H1 (cell line): ENCODE data around the gene IKBIP. TPM values are rescaled to one million over a fixed set of nuclear protein-coding genes. Genes with fewer than 3 reads are reported as not detected.
A peak's percentile ranks its signal among the peaks of the same experiment; 100 is the strongest.
"Not testable (repeated sequence)": the region's sequence is repeated elsewhere in the genome, so short reads cannot be mapped to it uniquely, and the experiment has no call there.

Experiments
- CTCF ChIA-PET: fragments of 300-600 bp; sonication (Branson Sonifier 250); formaldehyde crosslinking; loops from one replicate; lab custom pipeline; 2021; ENCODE audit not compliant: partially characterized antibody; lab: Charles Lee
- POLR2A ChIA-PET: fragments of 300-600 bp; sonication (Branson Sonifier 250); formaldehyde crosslinking; loops from one replicate; lab custom pipeline; 2021; ENCODE audit warnings: inconsistent platforms; ENCODE audit not compliant: partially characterized antibody; lab: Charles Lee
- DNase-seq, 2 experiments: peaks; one replicate each; pipeline versions ENCODE4 v3.0.0 to v3.0.0-alpha.2; 2010 to 2022; ENCODE audit warnings: low spot score in 2 of 2, low read depth in 1 of 2, mixed read lengths in 1 of 2
- FAIRE-seq: peaks from 2 replicates; lab custom pipeline; 2011; peaks lifted over from hg19 to GRCh38; lab: Jason Lieb, UNC
- H2AFZ ChIP-seq: 2 replicates; pipeline ENCODE4 v1.8.1; 2012; ENCODE audit warnings: low read length, inconsistent platforms
- H2AK5ac ChIP-seq: 2 replicates; pipeline ENCODE4 v1.6.1; 2013; ENCODE audit warnings: low read depth, low read length
- H2BK120ac ChIP-seq: replicated peaks from 2 replicates; pipeline ENCODE3; 2013; ENCODE audit warnings: low read depth, low read length, inconsistent platforms
- H2BK12ac ChIP-seq: 2 replicates; pipeline ENCODE4 v1.6.1; 2013; ENCODE audit warnings: low read depth, low read length
- H2BK15ac ChIP-seq: 2 replicates; pipeline ENCODE4 v1.6.1; 2013; ENCODE audit warnings: low read length
- H2BK20ac ChIP-seq: 2 replicates; pipeline ENCODE4 v1.6.1; 2013; ENCODE audit warnings: low read length
- H2BK5ac ChIP-seq: 2 replicates; pipeline ENCODE4 v1.6.1; 2013; ENCODE audit warnings: low read depth, low read length
- H3K14ac ChIP-seq: 2 replicates; pipeline ENCODE4 v1.6.1; 2013; ENCODE audit warnings: inconsistent platforms; ENCODE audit not compliant: insufficient read length
- H3K18ac ChIP-seq: 2 replicates; pipeline ENCODE4 v1.6.1; 2013; ENCODE audit warnings: low read length; ENCODE audit errors: extremely low read depth
- H3K23ac ChIP-seq: 2 replicates; pipeline ENCODE4 v1.6.1; 2013; ENCODE audit warnings: inconsistent platforms; ENCODE audit not compliant: insufficient read length
- H3K23me2 ChIP-seq: 2 replicates; pipeline ENCODE4 v1.6.1; 2013; ENCODE audit warnings: low read depth, low read length
- H3K27ac ChIP-seq: 2 replicates; pipeline ENCODE4 v1.6.1; 2011; ENCODE audit warnings: low read depth, low read length, inconsistent platforms
- H3K27me3 ChIP-seq, 4 experiments: replicated peaks in 1 of 4; 1 replicate in 1 of 4; 2 replicates in 3 of 4; pipeline versions ENCODE4 v1.6.1 to v1.8.1; 2011 to 2013; ENCODE audit warnings: low read length in 3 of 4, mild to moderate bottlenecking in 3 of 4, inconsistent platforms in 2 of 4, mixed read lengths in 2 of 4, moderate library complexity in 1 of 4; ENCODE audit not compliant: control insufficient read depth in 3 of 4, insufficient read depth in 3 of 4; ENCODE audit errors: extremely low read depth in 1 of 4
- H3K36me3 ChIP-seq, 4 experiments: 2 replicates each; pipeline versions ENCODE4 v1.6.1 to v1.8.1; 2011 to 2013; ENCODE audit warnings: mild to moderate bottlenecking in 4 of 4, low read length in 3 of 4, moderate library complexity in 2 of 4, control low read depth in 1 of 4, inconsistent platforms in 1 of 4; ENCODE audit not compliant: insufficient read depth in 4 of 4, control insufficient read depth in 2 of 4
- H3K4ac ChIP-seq: replicated peaks from 2 replicates; pipeline ENCODE3; 2013; ENCODE audit warnings: low read length, low read depth, mixed read lengths, inconsistent platforms; ENCODE audit not compliant: insufficient read length
- H3K4me1 ChIP-seq, 4 experiments: replicated peaks in 1 of 4; 1 replicate in 1 of 4; 2 replicates in 3 of 4; pipeline versions ENCODE4 v1.6.1 to v1.8.1; 2011 to 2013; ENCODE audit warnings: low read length in 3 of 4, inconsistent platforms in 2 of 4, mixed read lengths in 1 of 4; ENCODE audit not compliant: insufficient read depth in 4 of 4, control insufficient read depth in 3 of 4
- H3K4me2 ChIP-seq, 2 experiments: 2 replicates each; pipeline versions ENCODE4 v1.6.1 to v1.8.1; 2011 to 2013; ENCODE audit warnings: low read depth in 2 of 2, low read length in 2 of 2, control low read depth in 1 of 2, inconsistent platforms in 1 of 2, mild to moderate bottlenecking in 1 of 2; ENCODE audit not compliant: insufficient read depth in 1 of 2
- H3K4me3 ChIP-seq, 4 experiments: fragments of 200-600, 300-600 bp in 1 of 4; sonication (generic), shearing (Covaris generic), sonication (Bioruptor Twin) in 1 of 4; 2 replicates each; pipeline versions ENCODE4 v1.5.1 to v1.8.1; 2011 to 2016; ENCODE audit warnings: low read length in 4 of 4, low read depth in 3 of 4, control low read depth in 2 of 4, inconsistent platforms in 2 of 4, mild to moderate bottlenecking in 2 of 4, mixed read lengths in 1 of 4, moderate library complexity in 1 of 4; ENCODE audit not compliant: insufficient read depth in 2 of 4; ENCODE audit errors: extremely low read depth in 1 of 4
- H3K56ac ChIP-seq: replicated peaks from 2 replicates; pipeline ENCODE3; 2013; ENCODE audit warnings: low read depth, mild to moderate bottlenecking, mixed read lengths, low read length, inconsistent platforms; ENCODE audit not compliant: insufficient read length
- H3K79me1 ChIP-seq: 2 replicates; pipeline ENCODE4 v1.6.1; 2013; ENCODE audit warnings: low read depth, low read length, control low read depth
- H3K79me2 ChIP-seq, 2 experiments: 2 replicates each; pipeline versions ENCODE4 v1.6.1 to v1.8.1; 2012 to 2013; ENCODE audit warnings: low read length in 2 of 2, mild to moderate bottlenecking in 2 of 2, inconsistent platforms in 1 of 2; ENCODE audit not compliant: insufficient read depth in 2 of 2, control insufficient read depth in 1 of 2
- H3K9ac ChIP-seq, 4 experiments: replicated peaks in 1 of 4; 1 replicate in 1 of 4; 2 replicates in 3 of 4; pipeline versions ENCODE4 v1.6.1 to v1.8.1; 2011 to 2013; ENCODE audit warnings: low read depth in 3 of 4, low read length in 3 of 4, control low read depth in 2 of 4, mild to moderate bottlenecking in 2 of 4, moderate library complexity in 2 of 4, inconsistent platforms in 1 of 4; ENCODE audit errors: extremely low read depth in 1 of 4
- H3K9me3 ChIP-seq, 2 experiments: 2 replicates each; pipeline versions ENCODE4 v1.6.1 to v1.8.1; 2012 to 2013; ENCODE audit warnings: mild to moderate bottlenecking in 2 of 2, moderate library complexity in 2 of 2, control low read depth in 1 of 2, inconsistent platforms in 1 of 2, low read depth in 1 of 2, low read length in 1 of 2, mixed read lengths in 1 of 2; ENCODE audit not compliant: insufficient read depth in 2 of 2
- H4K20me1 ChIP-seq, 2 experiments: replicated peaks in 1 of 2; 2 replicates each; pipeline versions ENCODE3 to v1.8.1; 2011 to 2013; ENCODE audit warnings: inconsistent platforms in 2 of 2, low read length in 2 of 2, mild to moderate bottlenecking in 1 of 2; ENCODE audit not compliant: insufficient read depth in 2 of 2, control insufficient read depth in 1 of 2
- H4K5ac ChIP-seq: 2 replicates; pipeline ENCODE4 v1.6.1; 2013; ENCODE audit warnings: low read length, low read depth, mixed read lengths, inconsistent platforms; ENCODE audit not compliant: insufficient read length
- H4K8ac ChIP-seq: 2 replicates; pipeline ENCODE4 v1.8.0; 2013; ENCODE audit warnings: mild to moderate bottlenecking, moderate library complexity, low read length, inconsistent platforms; ENCODE audit not compliant: insufficient read depth; ENCODE audit errors: extremely low read depth
- H4K91ac ChIP-seq: replicated peaks from 2 replicates; pipeline ENCODE3; 2013; ENCODE audit warnings: low read length, mixed read lengths, inconsistent platforms; ENCODE audit not compliant: insufficient read length
- BACH1 ChIP-seq: IDR thresholded peaks from 2 replicates; pipeline ENCODE4 v1.6.1; 2012; ENCODE audit warnings: low read length, improper control_type of control experiment
- CHD2 ChIP-seq: IDR thresholded peaks from 2 replicates; pipeline ENCODE4 v1.6.1; 2012; ENCODE audit warnings: low read length, improper control_type of control experiment
- GTF2F1 ChIP-seq: IDR thresholded peaks from 2 replicates; pipeline ENCODE4 v1.6.1; 2012; ENCODE audit warnings: low read depth, low read length, improper control_type of control experiment, borderline replicate concordance
- HDAC2 ChIP-seq, 2 experiments: fragments of 300-600 bp in 1 of 2; sonication (generic) in 1 of 2; IDR thresholded peaks; 2 replicates each; pipeline ENCODE4 v1.6.1; 2011 to 2012; ENCODE audit warnings: low read depth in 2 of 2, low read length in 2 of 2, mild to moderate bottlenecking in 2 of 2, moderate library complexity in 2 of 2, borderline replicate concordance in 1 of 2, inconsistent platforms in 1 of 2
- HDAC6 ChIP-seq: IDR thresholded peaks from one replicate; pipeline ENCODE4 v1.7.1; 2012; ENCODE audit warnings: low read depth, mild to moderate bottlenecking, inconsistent platforms, low read length, moderate library complexity
- RFX5 ChIP-seq: IDR thresholded peaks from 2 replicates; pipeline ENCODE4 v1.6.1; 2011; ENCODE audit warnings: low read depth, low read length, improper control_type of control experiment, borderline replicate concordance
- TAF1 ChIP-seq: IDR thresholded peaks from 2 replicates; pipeline ENCODE4 v1.6.1; 2011; ENCODE audit warnings: mild to moderate bottlenecking, low read depth, low read length
- TAF7 ChIP-seq: optimal IDR thresholded peaks from 2 replicates; pipeline ENCODE3; 2011; ENCODE audit warnings: low read depth, mild to moderate bottlenecking, inconsistent platforms, low read length, moderate library complexity, borderline replicate concordance
- WGBS, 2 experiments: shearing (Covaris generic) in 1 of 2; methylation state at CpG; one replicate each; pipeline versions ENCODE4 v1.1.6 to v1.1.7; 2013 to 2015; ENCODE audit warnings: low lambda C conversion rate in 2 of 2, mixed read lengths in 2 of 2, inconsistent platforms in 1 of 2, low coverage in 1 of 2, missing lambda C conversion rate in 1 of 2; ENCODE audit not compliant: insufficient replicate concordance in 2 of 2, insufficient coverage in 1 of 2, insufficient read length in 1 of 2; ENCODE audit errors: extremely low coverage in 1 of 2, missing lambda C conversion rate in 1 of 2; 5-methylcytosine and 5-hydroxymethylcytosine counted together
- polyA plus RNA-seq, 7 experiments: library from polyadenylated mRNA; depleted of rRNA in 3 of 7; stranded (reverse) in 5 of 7; unstranded in 2 of 7; fragments of >200 nt in 5 of 7; fragments of 200-250 nt in 2 of 7; gene quantifications; 1 replicate in 5 of 7; 2 replicates in 1 of 7; 4 replicates in 1 of 7; pipeline versions ENCODE4 v1.2.1 to v1.2.3, GENCODE V29; 2011 to 2013; ENCODE audit warnings: missing spikeins in 2 of 7, mixed read lengths in 2 of 7
- total RNA-seq: library from RNA; stranded (reverse); fragmentation: NEBNext Ultra II Directional; extraction: Animal tissue kit (Norgen Biotek cat#: 25700); gene quantifications from 2 replicates; pipeline ENCODE4 v1.2.1, GENCODE V29; 2021
- TF ChIP-seq, protein P1 (sequence below): IDR thresholded peaks from 2 replicates; pipeline ENCODE4 v1.6.1; 2012; ENCODE audit warnings: inconsistent platforms

IKBIP gene
- total and polyA plus RNA-seq, 2 of the 8 experiments (the other 6 are each of a cell fraction or from before 2014, with no cell fraction given): 2.7 to 12.4 TPM

DNA sequence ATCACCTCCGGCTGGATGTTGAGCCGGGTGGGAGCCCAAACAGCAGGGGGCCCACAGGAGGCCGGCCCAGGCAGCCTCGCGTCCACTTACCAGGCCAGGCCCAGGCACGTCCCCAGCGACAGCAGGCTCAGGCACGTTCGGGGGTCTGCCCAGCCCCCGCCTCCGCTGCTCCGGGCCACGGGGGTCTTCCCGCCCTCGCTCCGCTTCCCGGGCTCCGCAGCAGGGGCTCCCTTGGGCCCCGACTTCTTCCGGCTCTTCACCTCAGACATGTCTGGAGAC lies 216 bp downstream of the IKBIP start (continued):
- TF ChIP-seq, protein P1, sequence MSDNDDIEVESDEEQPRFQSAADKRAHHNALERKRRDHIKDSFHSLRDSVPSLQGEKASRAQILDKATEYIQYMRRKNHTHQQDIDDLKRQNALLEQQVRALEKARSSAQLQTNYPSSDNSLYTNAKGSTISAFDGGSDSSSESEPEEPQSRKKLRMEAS: 0 out of 2 replicates have a peak, but pooled peaks have one; percentile 3
- TF ChIP-seq HDAC6 (no peak), RFX5 (no peak), CHD2 (no peak), GTF2F1 (no peak), HDAC2 (IDR thresholded peaks at IDR 0.05; ENCODE audit: borderline replicate concordance in 1 of 2, low read depth in 2 of 2, low read length in 2 of 2) (0 out of 4 replicates have a peak, but pooled peaks of 1 of the 2 experiments have one; percentile 17), BACH1 (no peak), TAF7 (no peak), TAF1 (peak; percentile 23; the same call in 1 of the 2 replicates)

DNA sequence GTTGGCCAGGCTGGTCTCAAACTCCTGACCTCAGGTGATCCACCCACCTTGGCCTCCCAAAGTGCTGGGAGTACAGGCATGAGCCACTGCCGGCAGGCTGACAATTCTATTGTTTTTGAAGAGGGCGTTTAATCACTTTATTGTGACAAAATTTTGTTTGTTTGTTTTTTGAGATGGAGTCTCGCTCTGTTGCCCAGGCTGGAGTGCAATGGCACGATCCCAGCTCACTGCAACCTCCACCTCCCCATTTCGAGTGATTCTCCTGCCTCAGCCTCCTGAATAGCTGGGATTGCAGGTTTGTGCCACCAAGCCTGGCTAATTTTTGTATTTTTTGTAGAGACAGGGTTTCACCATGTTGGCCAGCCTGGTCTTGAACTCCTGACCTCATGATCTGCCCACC lies 1.8 kb downstream of the IKBIP start:
- not testable (repeated sequence) for FAIRE-seq, H3K9ac ChIP-seq, H4K91ac ChIP-seq

More for the DNA sequence above, 1.8 kb downstream of the IKBIP start:
- H2BK120ac ChIP-seq, H4K8ac ChIP-seq, H2BK20ac ChIP-seq, H3K18ac ChIP-seq, H3K4me2 ChIP-seq, H3K23me2 ChIP-seq, H3K27ac ChIP-seq, H2AK5ac ChIP-seq, H3K27me3 ChIP-seq, H4K5ac ChIP-seq, POLR2A ChIA-PET, H2AFZ ChIP-seq, H3K36me3 ChIP-seq, H2BK5ac ChIP-seq, H3K23ac ChIP-seq, H3K4ac ChIP-seq, H3K56ac ChIP-seq, H4K20me1 ChIP-seq, H3K79me1 ChIP-seq, H2BK12ac ChIP-seq, H3K9me3 ChIP-seq, H3K4me1 ChIP-seq, H3K14ac ChIP-seq, H2BK15ac ChIP-seq, DNase-seq: not testable (repeated sequence)
- peaks cover 0 to 16% of the 10 kb centered on the region in 2 experiments; a peak in 2 of 4 replicates for H3K79me2 ChIP-seq
- CTCF ChIA-PET: interaction anchor here (1.4 kb wide), 1 partner anchor 76 kb away, joined by 3 read pairs; no protein-coding TSS in a partner anchor
- WGBS, 2 experiments: 86% methylated on average over 5 of the region's 5 CpGs; no CpG with 5 or more reads in 1 of the 2 experiments
- H3K4me3 ChIP-seq: peak overlapping the region in 1 of 4 experiments; percentile 78; a peak in 2 of 8 replicates
